HepG2 (cell line): Measurements from ENCODE around the gene ADGRG1. TPM values are rescaled to one million over a fixed set of nuclear protein-coding genes. Genes with fewer than 3 reads are reported as not detected.

ENCODE experiments used
- ATAC-seq: fragments of 200-7000 bp; cut with Tn5 transposase; 3 replicates; pipeline ENCODE4 v1.9.1; 2020; ENCODE audit warnings: mild to moderate bottlenecking, moderate library complexity
- BruUV-seq: library from RNA; stranded (reverse); fragments of 400-500 nt; replicated peaks from 2 replicates; lab custom pipeline; 2021; lab: Mats Ljungman, UMichigan
- CTCF ChIA-PET: fragments of 300-600 bp; formaldehyde crosslinking; extraction: SDS; loops from one replicate; lab custom pipeline; 2021; ENCODE audit warnings: low total read pairs, inconsistent platforms, low intra/inter-chr PET ratio; lab: Yijun Ruan, JAX
- POLR2A ChIA-PET: fragments of 350-600 bp; sonication (Branson Sonifier 250); formaldehyde crosslinking; loops from one replicate; lab custom pipeline; 2020; ENCODE audit warnings: antibody characterized with exemption, inconsistent platforms; lab: Yijun Ruan, JAX
- DNase-seq: peaks from one replicate; pipeline ENCODE4 v3.0.0-alpha.2; 2015; ENCODE audit warnings: low spot score
- FAIRE-seq: peaks from 3 replicates; lab custom pipeline; 2011; peaks lifted over from hg19 to GRCh38; lab: Jason Lieb, UNC
- H2AFZ ChIP-seq: one replicate; pipeline ENCODE4 v1.6.1; 2011; ENCODE audit warnings: low read length, inconsistent platforms
- H3K27ac ChIP-seq: fragments of 300-600 bp; 3 replicates; pipeline ENCODE4 v1.8.0; 2011; ENCODE audit warnings: mixed run types, mild to moderate bottlenecking, mixed read lengths, low read length, inconsistent platforms; ENCODE audit not compliant: insufficient read depth; ENCODE audit errors: extremely low read length
- H3K27me3 ChIP-seq, 2 experiments: fragments of 200-600 bp in 1 of 2; 2 replicates in 1 of 2; 3 replicates in 1 of 2; pipeline versions ENCODE4 v1.6.0 to v1.8.0; 2011; ENCODE audit warnings: low read length in 2 of 2, mild to moderate bottlenecking in 2 of 2, moderate library complexity in 2 of 2, inconsistent platforms in 1 of 2; ENCODE audit not compliant: insufficient read depth in 2 of 2, control insufficient read depth in 1 of 2
- H3K36me3 ChIP-seq, 2 experiments: fragments of 200-600 bp in 1 of 2; replicated peaks in 1 of 2; 2 replicates in 1 of 2; 3 replicates in 1 of 2; pipeline versions ENCODE4 v1.5.1 to v1.8.0; 2011; ENCODE audit warnings: low read length in 2 of 2, inconsistent platforms in 1 of 2; ENCODE audit not compliant: insufficient read depth in 2 of 2, control insufficient read depth in 1 of 2
- H3K4me1 ChIP-seq: 2 replicates; pipeline ENCODE4 v1.5.1; 2012; ENCODE audit warnings: low read length, inconsistent platforms; ENCODE audit not compliant: insufficient read depth
- H3K4me2 ChIP-seq: 2 replicates; pipeline ENCODE4 v1.6.0; 2011; ENCODE audit warnings: low read depth, low read length, inconsistent platforms
- H3K4me3 ChIP-seq, 3 experiments: fragments of 200-600 bp in 1 of 3; sonication (generic), shearing (Covaris generic) in 1 of 3; replicated peaks in 1 of 3; 2 replicates each; pipeline ENCODE4 v1.5.1; 2011 to 2016; ENCODE audit warnings: low read length in 3 of 3, inconsistent platforms in 2 of 3, low read depth in 2 of 3, mild to moderate bottlenecking in 2 of 3, control low read depth in 1 of 3, mixed read lengths in 1 of 3; ENCODE audit not compliant: insufficient read depth in 1 of 3
- H3K79me2 ChIP-seq: one replicate; pipeline ENCODE4 v1.6.1; 2011; ENCODE audit warnings: low read length, inconsistent platforms; ENCODE audit not compliant: insufficient read depth
- H3K9ac ChIP-seq: 2 replicates; pipeline ENCODE4 v1.6.0; 2011; ENCODE audit warnings: mild to moderate bottlenecking, low read depth, low read length, inconsistent platforms; ENCODE audit not compliant: insufficient read depth
- H3K9me3 ChIP-seq: 2 replicates; pipeline ENCODE4 v1.5.1; 2012; ENCODE audit warnings: mild to moderate bottlenecking, low read length
- H4K20me1 ChIP-seq: 2 replicates; pipeline ENCODE4 v1.6.0; 2011; ENCODE audit warnings: inconsistent platforms, mild to moderate bottlenecking, low read length, moderate library complexity; ENCODE audit not compliant: insufficient read depth
- HMGXB4 ChIP-seq, 2 experiments: sonication (generic) in 1 of 2; formaldehyde crosslinking in 1 of 2; IDR thresholded peaks; 2 replicates each; pipeline versions ENCODE4 v1.4.0 to v1.6.1; 2018 to 2020; ENCODE audit warnings: missing genetic modification reagents in 2 of 2, borderline replicate concordance in 1 of 2, low read depth in 1 of 2, mild to moderate bottlenecking in 1 of 2, missing biosample characterization in 1 of 2
- SP2 ChIP-seq: sonication (generic); formaldehyde crosslinking; IDR thresholded peaks from 2 replicates; pipeline ENCODE4 v1.5.1; 2020; ENCODE audit warnings: mild to moderate bottlenecking, missing genetic modification reagents
- ZNF724P ChIP-seq: sonication (generic); formaldehyde crosslinking; IDR thresholded peaks from 2 replicates; pipeline ENCODE4 v1.8.0; 2022; ENCODE audit warnings: missing genetic modification reagents, borderline replicate concordance
- WGBS: methylation state at CpG from one replicate; pipeline ENCODE4 v1.1.6; 2017; ENCODE audit warnings: low lambda C conversion rate; 5-methylcytosine and 5-hydroxymethylcytosine counted together
- in situ Hi-C: cut with HindIII; loops from 2 replicates; pipeline ENCODE4 v1.10.0; 2017; ENCODE audit warnings: low pct_unique_long_range_greater_than_20kb; ENCODE audit not compliant: extremely low pct_ligation_motif_present
- intact Hi-C: fragments of 100-400 bp; cut with micrococcal nuclease; formaldehyde crosslinking; loops from one replicate; pipeline ENCODE4 v1.10.0; 2022; ENCODE audit not compliant: unreplicated experiment
- polyA plus RNA-seq, 8 experiments: library from polyadenylated mRNA; depleted of rRNA in 3 of 8; stranded (reverse) in 7 of 8; unstranded in 1 of 8; fragments of >200 nt; fragmentation: Illumina TruSeq in 4 of 8; extraction: Trizol in 4 of 8; gene quantifications; 2 replicates each; pipeline versions ENCODE4 v1.2.1 to v1.2.3, GENCODE V29; 2011 to 2016; ENCODE audit warnings: low read depth in 4 of 8, missing spikeins in 1 of 8, mixed read lengths in 1 of 8; ENCODE audit not compliant: insufficient read depth in 1 of 8
- total RNA-seq, 5 experiments: library from RNA; depleted of rRNA; stranded (reverse); fragments of >200 nt; fragmentation: Illumina TruSeq; extraction: Trizol; gene quantifications; 2 replicates each; pipeline ENCODE4 v1.2.3, GENCODE V29; 2016; ENCODE audit warnings: low read depth in 1 of 5

Gene ADGRG1
- total and polyA plus RNA-seq, 2 of the 13 experiments (the other 11 are each of a cell fraction or from before 2014, with no cell fraction given) = 2.7 to 5.9 TPM

GRCh38 chr16:57677622-57678369 lies 49.4 kb downstream of the ADGRG1 start (continued):
- TF ChIP-seq HMGXB4 (CRISPR knock-in tag; IDR thresholded peaks at IDR 0.05; ENCODE audit: borderline replicate concordance in 1 of 2, low read depth in 1 of 2) = no peak

- TF ChIP-seq SP2 (CRISPR knock-in tag) (no peak), ZNF724P (no peak)
- intact Hi-C loops = no loop called here
- no peak overlapping the region for H3K27ac ChIP-seq
Observed at GRCh38 chr16:57679016-57679415, 50.6 kb downstream of the ADGRG1 start.

More at GRCh38 chr16:57679016-57679415, 50.6 kb downstream of the ADGRG1 start:
- Histone ChIP-seq H4K20me1 (no peaks in the 10 kb centered on the region), H3K4me3 (no peak overlapping the region), H2AFZ (no peak overlapping the region), H3K9me3 (no peaks in the 10 kb centered on the region), H3K27me3 (no peaks in the 10 kb centered on the region), H3K9ac (no peak overlapping the region), H3K4me2 (no peak overlapping the region), H3K4me1 (peaks cover 51% of the 10 kb centered on the region), H3K79me2 (no peaks in the 10 kb centered on the region), H3K36me3 (no peaks in the 10 kb centered on the region)
- CTCF ChIA-PET = no interaction called here
- POLR2A ChIA-PET = no interaction called here
- 80% methylated on average over 12 of the region's 12 CpGs for WGBS
- in situ Hi-C loops = no loop called here
- no TSS peak for BruUV-seq
- DNase-seq = no peak
- no peak for ATAC-seq
- FAIRE-seq = no peak
